Suprapubic skin (tissue), 4 donors: Measurements from ENCODE around the gene ZNF592. TPM values are rescaled to one million over a fixed set of nuclear protein-coding genes. Genes with fewer than 3 reads are reported as not detected.

Experiments used
- DNase-seq, 2 donors: peaks; one replicate each; pipeline ENCODE4 v3.0.0-alpha.2; 2019; ENCODE audit warnings: low spot score in 2 of 2
- H3K27ac ChIP-seq: fragments of 200-600 bp; sonication (generic); one replicate; pipeline ENCODE4 v1.5.1; 2019
- H3K27me3 ChIP-seq: fragments of 200-600 bp; sonication (generic); one replicate; pipeline ENCODE4 v1.5.1; 2019
- H3K36me3 ChIP-seq: fragments of 200-600 bp; sonication (generic); one replicate; pipeline ENCODE4 v1.5.1; 2019
- H3K4me1 ChIP-seq: fragments of 200-600 bp; sonication (generic); one replicate; pipeline ENCODE4 v1.5.1; 2019
- H3K4me3 ChIP-seq: fragments of 200-600 bp; sonication (generic); one replicate; pipeline ENCODE4 v1.5.1; 2019; ENCODE audit warnings: mild to moderate bottlenecking
- H3K9me3 ChIP-seq: fragments of 200-600 bp; sonication (generic); one replicate; pipeline ENCODE4 v1.5.1; 2019
- CTCF ChIP-seq, 2 donors: fragments of 200-600 bp in 1 of 2; fragments of 450-650 bp in 1 of 2; sonication (generic) in 1 of 2; IDR thresholded peaks; one replicate each; pipeline ENCODE4 v1.5.1; 2016 to 2019; ENCODE audit warnings: antibody characterized with exemption in 2 of 2, mild to moderate bottlenecking in 1 of 2, moderate library complexity in 1 of 2
- EP300 ChIP-seq: sonication (generic); formaldehyde crosslinking; IDR thresholded peaks from one replicate; pipeline ENCODE4 v1.6.1; 2017; ENCODE audit warnings: antibody characterized with exemption
- POLR2A ChIP-seq, 2 donors: fragments of 450-650 bp; IDR thresholded peaks; one replicate each; pipeline ENCODE4 v1.6.1; 2017; ENCODE audit warnings: antibody characterized with exemption in 2 of 2, mild to moderate bottlenecking in 2 of 2, moderate library complexity in 2 of 2
- POLR2AphosphoS5 ChIP-seq, 3 donors: sonication (generic); formaldehyde crosslinking; IDR thresholded peaks; one replicate each; pipeline ENCODE4 v1.6.1; 2017; ENCODE audit warnings: antibody characterized with exemption in 3 of 3
- whole genome bisulfite sequencing: methylation state at CpG from one replicate; pipeline ENCODE4 v1.1.5; 2018; 5-methylcytosine and 5-hydroxymethylcytosine counted together
- total RNA-seq, 4 donors: library from RNA; depleted of rRNA; stranded (reverse); fragments of >200 nt; gene quantifications; one replicate each; pipeline ENCODE4 v1.1.0, GENCODE V29; 2016

ZNF592 gene
- total RNA-seq, 4 donors from 2014 or later, result 23.1 to 37.2 (median 30.7) TPM

DNA sequence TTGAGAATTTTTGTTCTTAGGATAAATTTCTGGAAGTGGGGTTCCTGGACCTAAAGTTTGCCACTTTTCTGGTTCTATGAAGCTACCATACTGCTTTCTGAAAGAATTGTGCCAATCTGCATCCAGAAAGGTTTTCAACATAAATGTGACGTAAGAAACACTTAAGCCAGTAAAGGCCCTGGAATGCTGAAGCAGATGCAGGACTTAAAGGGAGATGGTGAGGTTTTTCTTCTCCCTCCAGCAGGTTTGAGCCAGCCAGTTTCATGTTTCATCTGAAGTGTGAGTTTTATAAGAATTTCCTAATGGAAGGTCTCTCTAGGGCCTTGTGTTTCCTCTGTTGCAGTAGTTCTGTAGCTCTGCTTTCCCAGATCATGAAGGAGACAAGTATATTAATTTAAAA lies 33.1 kb downstream of the ZNF592 start:
- no peak for TF ChIP-seq POLR2AphosphoS5 (IDR thresholded peaks at IDR 0.05)
- TF ChIP-seq EP300, result no peak
- TF ChIP-seq POLR2A (IDR thresholded peaks at IDR 0.05), result no peak
- TF ChIP-seq CTCF (IDR thresholded peaks at IDR 0.05), result no peak
- Histone ChIP-seq H3K36me3 (peaks cover 47% of the 10 kb centered on the region), H3K9me3 (no peaks in the 10 kb centered on the region), H3K27me3 (no peaks in the 10 kb centered on the region), H3K27ac (no peak overlapping the region), H3K4me1 (no peaks in the 10 kb centered on the region), H3K4me3 (no peak overlapping the region)
- DNase-seq, result no peak
- 96% methylated on average over 1 of the region's 1 CpG for WGBS

DNA sequence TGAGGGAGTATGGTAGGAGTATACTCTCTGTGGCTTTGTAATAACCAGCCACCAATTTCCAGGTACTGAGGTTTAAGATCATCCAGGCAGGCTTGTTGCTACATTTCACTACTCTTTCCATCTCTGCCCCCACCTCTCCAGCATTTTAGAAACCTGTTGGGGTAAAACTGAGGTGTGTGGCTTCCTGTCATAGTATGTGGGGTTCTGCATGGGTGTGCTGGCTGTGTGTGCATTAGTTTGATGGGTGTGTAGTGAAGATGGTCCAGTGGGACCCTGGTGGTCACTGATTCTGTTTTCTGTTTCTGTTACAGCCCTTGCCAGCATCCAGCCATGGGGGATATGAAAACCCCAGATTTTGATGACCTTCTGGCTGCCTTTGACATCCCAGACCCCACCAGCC lies 34.0 kb downstream of the ZNF592 start:
- Histone ChIP-seq H3K9me3 (no peaks in the 10 kb centered on the region), H3K36me3 (peaks cover 51% of the 10 kb centered on the region), H3K4me3 (no peak overlapping the region), H3K4me1 (peaks cover 4% of the 10 kb centered on the region), H3K27ac (no peak overlapping the region), H3K27me3 (no peaks in the 10 kb centered on the region)
- TF ChIP-seq POLR2AphosphoS5 (IDR thresholded peaks at IDR 0.05), result no peak
- no peak for TF ChIP-seq EP300
- no peak for TF ChIP-seq CTCF (IDR thresholded peaks at IDR 0.05)
- TF ChIP-seq POLR2A (IDR thresholded peaks at IDR 0.05), result no peak
- no peak for DNase-seq

- DNase-seq, result no peak
- Histone ChIP-seq H3K9me3 (no peaks in the 10 kb centered on the region), H3K27ac (no peak overlapping the region), H3K27me3 (no peaks in the 10 kb centered on the region), H3K36me3 (peaks cover 47% of the 10 kb centered on the region), H3K4me3 (no peak overlapping the region), H3K4me1 (peaks cover 13% of the 10 kb centered on the region)
- whole genome bisulfite sequencing, result 90% methylated on average over 9 of the region's 12 CpGs
- TF ChIP-seq POLR2AphosphoS5 (IDR thresholded peaks at IDR 0.05) (no peak), POLR2A (IDR thresholded peaks at IDR 0.05) (no peak), EP300 (no peak), CTCF (IDR thresholded peaks at IDR 0.05) (no peak)
Measured at GRCh38 chr15:84783493-84784251, 35.3 kb downstream of the ZNF592 start.

DNA sequence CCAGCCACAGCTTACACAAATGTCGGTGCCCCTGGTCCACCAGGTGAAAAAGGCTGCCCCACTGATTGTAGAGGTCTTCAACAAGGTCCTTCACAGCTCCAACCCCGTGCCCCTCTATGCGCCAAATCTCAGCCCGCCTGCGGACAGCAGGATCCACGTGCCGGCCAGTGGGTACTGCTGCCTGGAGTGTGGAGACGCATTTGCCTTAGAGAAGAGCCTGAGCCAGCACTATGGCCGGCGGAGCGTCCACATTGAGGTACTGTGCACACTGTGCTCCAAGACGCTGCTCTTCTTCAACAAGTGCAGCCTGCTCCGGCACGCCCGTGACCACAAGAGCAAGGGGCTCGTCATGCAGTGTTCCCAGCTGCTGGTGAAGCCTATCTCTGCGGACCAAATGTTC lies 35.9 kb downstream of the ZNF592 start:
- Histone ChIP-seq H3K4me1 (peaks cover 13% of the 10 kb centered on the region), H3K36me3 (peaks cover 47% of the 10 kb centered on the region), H3K27ac (no peak overlapping the region), H3K9me3 (no peaks in the 10 kb centered on the region), H3K4me3 (no peak overlapping the region), H3K27me3 (no peaks in the 10 kb centered on the region)
- WGBS, result 94% methylated on average over 10 of the region's 17 CpGs
- TF ChIP-seq CTCF (IDR thresholded peaks at IDR 0.05) (no peak), POLR2A (IDR thresholded peaks at IDR 0.05) (no peak), EP300 (no peak), POLR2AphosphoS5 (IDR thresholded peaks at IDR 0.05) (no peak)
- no peak for DNase-seq

- no peak overlapping the region for H3K4me3 ChIP-seq
- no peaks in the 10 kb centered on the region for H3K27me3 ChIP-seq
- no peak for TF ChIP-seq POLR2A (IDR thresholded peaks at IDR 0.05)
- TF ChIP-seq POLR2AphosphoS5 (IDR thresholded peaks at IDR 0.05), result no peak
- no peak for TF ChIP-seq EP300
- no peak for TF ChIP-seq CTCF (IDR thresholded peaks at IDR 0.05)
- 92% methylated on average over 5 of the region's 5 CpGs for WGBS
- H3K27ac ChIP-seq, result no peak overlapping the region
- peaks cover 13% of the 10 kb centered on the region for H3K4me1 ChIP-seq
- H3K9me3 ChIP-seq, result no peaks in the 10 kb centered on the region
- no peak for DNase-seq
- H3K36me3 ChIP-seq, result peaks cover 47% of the 10 kb centered on the region
Measured at GRCh38 chr15:84785053-84785452, 36.7 kb downstream of the ZNF592 start.
